ENCODE results near the gene SCARB1.
A peak's percentile ranks its signal among the peaks of the same experiment; 100 is the strongest.
"Not testable (repeated sequence)": the region's sequence is repeated elsewhere in the genome, so short reads cannot be mapped to it uniquely, and the experiment has no call there.

SCARB1 gene, protein sequence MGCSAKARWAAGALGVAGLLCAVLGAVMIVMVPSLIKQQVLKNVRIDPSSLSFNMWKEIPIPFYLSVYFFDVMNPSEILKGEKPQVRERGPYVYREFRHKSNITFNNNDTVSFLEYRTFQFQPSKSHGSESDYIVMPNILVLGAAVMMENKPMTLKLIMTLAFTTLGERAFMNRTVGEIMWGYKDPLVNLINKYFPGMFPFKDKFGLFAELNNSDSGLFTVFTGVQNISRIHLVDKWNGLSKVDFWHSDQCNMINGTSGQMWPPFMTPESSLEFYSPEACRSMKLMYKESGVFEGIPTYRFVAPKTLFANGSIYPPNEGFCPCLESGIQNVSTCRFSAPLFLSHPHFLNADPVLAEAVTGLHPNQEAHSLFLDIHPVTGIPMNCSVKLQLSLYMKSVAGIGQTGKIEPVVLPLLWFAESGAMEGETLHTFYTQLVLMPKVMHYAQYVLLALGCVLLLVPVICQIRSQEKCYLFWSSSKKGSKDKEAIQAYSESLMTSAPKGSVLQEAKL

DNA sequence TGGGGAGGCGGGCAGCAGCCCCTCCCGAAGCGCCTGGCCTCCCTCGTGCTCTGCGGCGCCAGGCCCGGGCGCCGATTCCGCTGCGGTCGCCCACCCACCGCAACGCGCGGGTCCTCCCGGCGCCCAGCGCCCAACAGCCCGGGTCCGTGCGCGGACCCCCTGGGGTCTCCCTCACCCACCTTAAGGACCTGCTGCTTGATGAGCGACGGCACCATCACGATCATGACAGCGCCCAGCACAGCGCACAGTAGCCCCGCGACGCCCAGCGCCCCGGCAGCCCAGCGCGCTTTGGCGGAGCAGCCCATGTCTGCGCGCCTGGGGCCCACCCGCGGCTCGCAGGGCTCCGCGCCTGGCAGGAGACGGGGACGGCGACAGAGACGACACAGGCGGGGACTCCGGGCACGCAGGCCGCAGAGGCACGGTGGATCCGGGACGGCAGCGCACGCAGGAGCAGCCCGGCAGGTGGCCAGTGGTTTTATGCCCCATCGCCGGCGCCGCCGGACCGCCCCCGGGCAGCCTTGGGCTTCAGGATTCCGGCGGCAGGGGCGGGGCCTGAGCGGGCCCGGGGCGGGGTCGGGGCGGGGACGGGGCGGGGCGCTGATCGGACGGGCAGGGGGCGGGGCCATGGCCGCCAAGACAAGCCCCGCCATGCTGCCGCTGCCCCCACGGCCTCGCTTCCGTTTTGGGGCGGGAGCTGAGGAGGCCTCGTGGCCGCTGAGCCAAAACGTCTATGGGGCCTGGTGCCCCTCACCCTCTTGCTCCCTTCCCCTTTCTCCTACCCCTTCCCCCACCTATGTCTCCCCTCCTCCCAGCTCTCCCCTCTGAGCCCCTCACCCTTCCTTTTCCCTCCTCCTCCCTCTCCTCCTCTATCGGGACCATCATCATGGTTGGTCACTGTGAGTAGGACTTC is at the start of gene SCARB1:
SCARB1 (minus strand) TSS at position 449 of the 910 bp plus-strand sequence; CDS start at position 305, 144 bp downstream.
- no peak for DNase-seq (ENCODE audit: low read depth)

DNA sequence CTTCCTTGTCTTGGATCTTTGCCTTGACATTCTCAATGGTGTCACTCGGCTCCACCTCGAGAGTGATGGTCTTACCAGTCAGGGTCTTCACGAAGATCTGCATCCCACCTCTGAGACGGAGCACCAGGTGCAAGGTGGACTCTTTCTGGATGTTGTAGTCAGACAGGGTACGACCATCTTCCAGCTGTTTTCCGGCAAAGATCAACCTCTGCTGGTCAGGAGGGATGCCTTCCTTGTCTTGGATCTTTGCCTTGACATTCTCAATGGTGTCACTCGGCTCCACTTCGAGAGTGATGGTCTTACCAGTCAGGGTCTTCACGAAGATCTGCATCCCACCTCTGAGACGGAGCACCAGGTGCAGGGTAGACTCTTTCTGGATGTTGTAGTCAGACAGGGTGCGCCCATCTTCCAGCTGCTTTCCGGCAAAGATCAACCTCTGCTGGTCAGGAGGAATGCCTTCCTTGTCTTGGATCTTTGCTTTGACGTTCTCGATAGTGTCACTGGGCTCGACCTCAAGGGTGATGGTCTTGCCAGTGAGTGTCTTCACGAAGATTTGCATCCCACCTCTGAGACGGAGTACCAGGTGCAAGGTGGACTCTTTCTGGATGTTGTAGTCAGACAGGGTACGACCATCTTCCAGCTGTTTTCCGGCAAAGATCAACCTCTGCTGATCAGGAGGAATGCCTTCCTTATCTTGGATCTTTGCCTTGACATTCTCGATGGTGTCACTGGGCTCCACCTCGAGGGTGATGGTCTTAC is 49.0 kb upstream of the SCARB1 start:
- not testable (repeated sequence) for DNase-seq (ENCODE audit: low read depth)

DNA sequence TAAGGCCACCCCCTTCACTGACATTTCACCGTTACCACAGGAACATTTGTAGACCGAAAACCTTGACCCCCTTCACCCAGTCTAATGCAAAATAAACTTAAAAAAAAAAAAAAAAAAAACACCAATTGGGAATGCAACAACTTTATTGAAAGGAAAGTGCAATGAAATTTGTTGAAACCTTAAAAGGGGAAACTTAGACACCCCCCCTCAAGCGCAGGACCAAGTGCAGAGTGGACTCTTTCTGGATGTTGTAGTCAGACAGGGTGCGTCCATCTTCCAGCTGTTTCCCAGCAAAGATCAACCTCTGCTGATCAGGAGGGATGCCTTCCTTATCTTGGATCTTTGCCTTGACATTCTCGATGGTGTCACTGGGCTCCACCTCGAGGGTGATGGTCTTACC is 47.9 kb upstream of the SCARB1 start:
- not testable (repeated sequence) for DNase-seq (ENCODE audit: low read depth)

DNA sequence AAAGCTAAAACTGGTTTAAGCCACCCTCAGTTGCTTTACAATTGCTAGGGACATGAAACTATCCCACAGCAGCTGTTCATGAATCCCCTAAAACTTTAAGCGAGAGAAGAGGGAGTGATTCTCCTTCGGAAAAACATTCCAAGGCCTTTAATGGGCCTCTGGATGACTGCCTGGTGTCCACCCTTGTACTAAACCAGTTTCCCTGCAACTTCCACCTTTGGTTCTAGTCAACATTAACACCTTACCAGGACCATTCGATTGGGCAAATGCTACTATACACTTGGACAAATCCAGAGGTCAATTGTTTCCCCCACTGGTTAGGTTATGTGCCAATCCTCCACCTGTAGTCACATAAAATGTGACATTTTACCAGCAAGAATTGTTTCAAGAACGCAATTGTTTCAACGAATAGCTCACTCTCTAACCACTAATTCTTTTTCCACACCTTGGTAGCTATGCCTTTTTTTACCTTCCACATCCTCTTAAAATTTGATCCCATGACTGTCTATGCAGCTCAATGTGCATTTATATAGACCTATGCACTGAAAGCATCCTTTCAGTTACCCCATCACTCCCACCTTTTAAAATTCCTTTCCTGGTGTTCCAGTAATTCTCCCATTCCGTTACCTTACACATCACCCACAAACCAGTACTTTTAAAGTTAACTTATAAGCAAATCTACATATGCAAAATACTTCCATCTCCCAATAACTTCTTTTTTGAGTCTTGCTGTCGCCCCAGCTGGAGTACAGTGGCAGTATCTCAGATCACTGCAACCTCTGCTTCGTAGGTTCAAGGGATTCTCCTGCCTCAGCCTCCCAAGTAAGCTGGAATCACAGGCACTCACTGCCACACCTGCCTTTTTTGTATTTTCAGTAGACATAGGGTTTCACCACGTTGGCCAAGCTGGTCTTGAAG is 47.2 kb upstream of the SCARB1 start:
- DNase-seq (ENCODE audit: low read depth) = no peak

DNA sequence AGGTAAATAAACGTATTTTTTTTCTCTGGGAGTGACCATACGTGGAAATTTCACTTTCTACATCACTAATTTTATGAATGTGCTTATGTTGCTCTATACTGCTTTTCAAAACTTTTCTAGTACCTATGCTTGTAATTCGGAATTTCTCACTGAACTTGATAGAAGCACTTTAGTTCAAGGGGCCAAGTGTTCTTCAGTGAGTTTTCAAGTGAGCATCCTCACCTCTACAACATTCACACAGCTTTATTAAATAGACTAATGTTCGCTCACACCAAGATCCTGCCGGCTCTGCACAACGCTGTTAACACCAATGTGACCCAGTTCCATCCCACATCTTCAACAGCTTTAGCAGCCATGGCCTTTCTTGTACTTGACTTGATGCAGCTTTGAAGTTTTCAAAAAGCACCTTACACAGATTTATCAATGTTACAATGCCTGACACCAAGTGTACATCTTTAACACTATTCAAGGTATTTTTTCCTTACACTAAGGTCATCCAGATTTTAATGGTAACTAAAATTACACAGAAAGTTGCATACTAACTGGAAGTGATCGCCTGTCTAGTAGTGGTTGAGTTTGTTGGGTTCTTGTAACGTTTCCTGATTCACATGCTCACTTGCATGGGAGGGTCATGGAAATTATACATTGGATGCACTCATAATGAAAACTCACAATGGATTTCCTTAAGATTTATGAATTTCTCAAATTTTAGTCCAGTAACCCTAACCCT is 46.3 kb upstream of the SCARB1 start:
- no peak for DNase-seq (ENCODE audit: low read depth)

DNA sequence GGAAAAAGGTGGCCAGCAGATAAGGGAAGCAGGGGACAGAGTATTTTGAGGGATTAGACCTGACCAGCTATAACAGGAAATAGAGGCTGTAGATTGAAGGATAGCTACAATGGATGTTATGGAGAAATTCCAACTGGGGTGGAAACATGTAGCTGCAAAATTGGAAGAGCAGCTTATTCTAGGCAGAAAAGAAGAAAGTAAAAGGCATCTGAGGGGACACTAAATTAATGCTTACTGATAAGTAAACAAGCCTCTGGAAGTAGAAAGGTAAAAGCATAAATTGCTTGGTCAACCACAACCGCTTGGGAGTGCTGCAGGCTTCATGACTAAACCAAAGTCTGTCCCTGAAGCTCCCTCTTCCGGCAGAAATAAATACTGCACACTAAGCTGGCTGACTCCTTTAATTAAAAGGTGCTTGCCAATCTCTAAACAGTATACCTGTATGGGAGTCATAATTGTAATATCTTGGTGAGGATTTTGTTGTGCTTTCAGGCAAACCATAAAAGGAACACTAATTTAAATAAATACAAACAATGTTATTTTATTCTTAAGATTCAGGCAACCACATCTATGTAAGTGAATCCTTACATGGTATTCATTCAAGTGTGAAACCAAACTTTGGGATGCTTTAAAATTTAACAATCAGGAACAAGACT is 43.1 kb upstream of the SCARB1 start:
- DNase-seq (ENCODE audit: low read depth) = no peak

DNA sequence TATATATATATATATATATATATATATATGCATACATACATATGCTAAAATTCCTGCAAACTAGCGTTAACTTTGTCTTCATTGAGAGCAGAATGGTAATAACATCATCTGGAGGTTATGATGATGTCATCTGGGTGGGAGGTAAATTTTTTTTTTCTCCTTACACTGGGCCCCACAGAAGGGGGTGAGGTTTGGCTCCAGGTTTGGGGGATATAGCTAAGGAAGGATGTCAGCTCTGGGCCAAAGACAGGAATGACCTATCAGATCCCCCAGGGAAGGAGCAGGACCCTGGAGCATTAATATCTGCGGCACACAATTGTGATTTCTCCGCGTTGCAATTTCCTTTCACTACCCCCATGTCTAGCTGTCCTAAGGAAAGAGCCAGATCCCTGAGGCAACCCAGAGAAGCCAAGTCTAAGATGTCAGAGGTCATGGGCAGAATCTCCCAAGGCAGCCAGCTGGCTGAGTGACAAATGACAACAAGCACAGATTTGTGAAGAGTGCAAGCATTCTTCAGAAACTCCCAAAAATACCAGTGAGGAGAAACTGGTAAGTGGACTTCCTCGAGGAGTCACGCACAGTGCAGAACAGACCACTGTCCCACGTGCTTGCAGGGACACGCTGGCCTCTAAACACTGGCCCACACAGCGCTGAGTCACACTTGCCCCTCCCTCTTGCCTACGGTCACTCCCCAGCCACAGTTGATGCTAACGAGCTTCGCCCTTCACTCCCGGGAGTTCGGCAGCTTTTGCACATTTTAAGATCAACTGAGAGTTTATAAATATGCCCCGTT is 40.8 kb upstream of the SCARB1 start:
- DNase-seq (ENCODE audit: low read depth) = peak; percentile 97

DNA sequence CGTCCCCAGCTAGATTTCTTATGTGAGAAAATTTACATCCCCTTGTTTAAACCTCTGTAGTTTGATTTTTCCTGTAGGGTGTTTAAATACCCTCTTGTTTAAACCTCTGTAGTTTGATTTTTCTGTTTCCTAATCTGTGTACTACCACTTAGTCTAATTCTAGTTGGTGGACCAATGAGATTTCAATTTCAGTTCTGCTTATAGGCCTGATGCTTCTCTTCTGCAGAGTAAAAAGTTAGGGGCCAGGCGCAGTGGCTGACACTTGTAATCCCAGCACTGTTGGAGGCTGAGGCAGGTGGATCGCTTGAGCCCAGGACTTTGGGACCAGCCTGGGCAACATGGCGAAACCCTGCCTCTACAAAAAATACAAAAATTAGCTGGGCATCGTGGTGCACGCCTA is 39.3 kb upstream of the SCARB1 start:
- DNase-seq (ENCODE audit: low read depth) = no peak

DNA sequence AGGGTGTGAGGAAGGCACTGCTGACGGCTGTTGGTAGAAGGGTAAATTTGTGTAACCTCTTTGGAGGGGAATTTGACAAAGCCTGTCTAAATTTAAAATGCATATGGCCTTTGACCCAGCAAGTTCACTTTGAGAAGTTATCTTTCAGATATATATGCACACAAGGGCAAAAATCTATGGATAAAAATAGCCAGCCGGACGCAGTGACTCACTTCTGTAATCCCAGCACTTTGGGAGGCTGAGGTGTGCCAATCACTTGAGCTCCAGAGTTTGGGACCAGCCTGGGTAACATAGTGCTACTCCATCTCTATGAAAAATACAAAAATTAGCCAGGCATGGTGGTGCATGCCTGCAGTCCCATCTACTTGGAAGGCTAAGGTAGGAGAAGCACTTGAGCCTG is 37.3 kb upstream of the SCARB1 start:
- DNase-seq (ENCODE audit: low read depth) = no peak

DNA sequence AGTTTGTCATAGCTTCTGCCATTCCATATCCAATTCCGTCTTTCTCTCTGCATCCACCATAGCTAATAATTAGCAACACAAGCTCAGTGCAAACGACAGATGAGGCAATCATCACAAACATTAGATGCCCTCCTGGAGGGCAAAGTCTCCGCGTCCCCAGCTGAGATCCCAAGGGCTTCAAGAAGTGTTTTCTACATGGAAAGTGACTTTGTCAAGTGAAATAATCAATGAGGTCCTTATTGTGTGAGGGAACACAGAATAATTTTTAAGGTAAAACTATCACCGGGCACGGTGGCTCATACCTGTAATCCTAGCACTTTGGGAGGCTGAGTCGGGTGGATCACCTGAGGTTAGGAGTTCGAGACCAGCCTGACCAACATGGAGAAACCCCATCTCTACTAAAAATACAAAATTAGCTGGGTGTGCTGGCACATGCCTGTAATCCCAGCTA is 36.7 kb upstream of the SCARB1 start:
- DNase-seq (ENCODE audit: low read depth) = not testable (repeated sequence)

DNA sequence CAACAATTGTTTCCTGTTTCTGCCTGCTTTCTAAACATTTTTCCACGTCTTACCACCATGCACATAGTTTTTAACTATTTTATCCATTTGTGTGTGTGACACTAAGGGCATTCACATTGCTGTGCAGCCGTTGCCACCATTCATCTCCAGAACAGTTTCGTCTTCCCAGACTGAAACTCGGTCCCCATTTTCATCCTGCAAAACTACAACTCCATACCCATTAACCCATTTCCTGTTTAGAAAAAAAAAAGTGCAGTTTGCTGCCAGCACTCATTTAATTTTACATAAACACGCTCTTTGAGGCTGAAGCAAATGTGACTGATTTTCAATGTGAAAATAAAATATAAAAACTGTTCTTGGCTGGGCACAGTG is 35.2 kb upstream of the SCARB1 start:
- no peak for DNase-seq (ENCODE audit: low read depth)

DNA sequence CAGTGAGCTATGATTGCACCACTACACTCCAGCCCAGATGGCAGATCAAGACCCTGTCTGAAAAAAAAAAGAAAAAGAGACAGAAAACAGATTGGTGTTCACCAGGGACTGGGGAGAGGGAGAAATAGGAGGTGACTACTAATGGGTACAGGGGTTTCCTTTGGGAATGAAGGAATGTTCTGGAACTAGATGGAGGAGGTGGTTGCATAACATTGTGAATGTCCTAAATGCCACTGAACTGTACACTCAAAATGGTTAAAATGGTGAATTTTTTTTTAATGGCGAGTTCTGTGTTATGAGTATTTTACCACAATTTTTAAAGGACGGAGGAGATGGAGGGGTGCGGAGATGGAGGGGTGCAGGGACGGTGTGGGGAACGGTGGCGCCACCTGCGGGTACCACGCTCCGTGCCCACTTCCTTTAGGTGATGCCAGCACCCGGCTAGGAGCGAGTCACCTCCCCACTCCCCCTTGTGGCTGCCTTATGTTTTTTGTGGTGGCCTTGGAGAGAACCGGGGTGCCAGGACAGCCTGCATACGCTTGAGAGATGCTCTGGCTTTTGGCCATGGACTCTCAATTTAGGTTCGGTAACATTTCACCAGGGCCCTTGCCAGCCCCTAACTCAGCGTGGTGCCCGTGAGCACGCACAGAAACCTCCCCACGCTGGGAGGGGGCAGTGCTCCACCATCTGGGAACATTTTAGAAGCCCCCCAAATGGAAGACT is 34.7 kb upstream of the SCARB1 start:
- no peak for DNase-seq (ENCODE audit: low read depth)

DNA sequence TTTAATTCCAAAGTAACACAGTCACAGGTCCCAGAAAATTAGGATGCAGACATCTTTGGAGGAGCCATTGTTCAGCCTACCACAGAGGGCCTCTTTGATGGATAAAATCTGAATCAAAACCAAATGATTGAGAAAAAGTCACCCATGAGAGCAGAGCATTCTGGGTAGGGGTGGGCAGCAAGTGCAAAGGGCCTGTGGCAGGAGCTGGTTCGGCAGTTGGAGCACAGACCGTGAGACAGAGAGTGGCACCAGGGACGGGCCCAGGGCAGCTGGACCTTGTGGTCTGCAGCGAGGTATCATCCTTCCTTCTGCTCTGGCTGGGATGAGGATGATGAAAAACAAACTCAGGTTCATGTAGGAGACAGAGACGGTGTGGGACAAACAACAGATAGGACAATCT is 32.8 kb upstream of the SCARB1 start:
- DNase-seq (ENCODE audit: low read depth) = no peak

DNA sequence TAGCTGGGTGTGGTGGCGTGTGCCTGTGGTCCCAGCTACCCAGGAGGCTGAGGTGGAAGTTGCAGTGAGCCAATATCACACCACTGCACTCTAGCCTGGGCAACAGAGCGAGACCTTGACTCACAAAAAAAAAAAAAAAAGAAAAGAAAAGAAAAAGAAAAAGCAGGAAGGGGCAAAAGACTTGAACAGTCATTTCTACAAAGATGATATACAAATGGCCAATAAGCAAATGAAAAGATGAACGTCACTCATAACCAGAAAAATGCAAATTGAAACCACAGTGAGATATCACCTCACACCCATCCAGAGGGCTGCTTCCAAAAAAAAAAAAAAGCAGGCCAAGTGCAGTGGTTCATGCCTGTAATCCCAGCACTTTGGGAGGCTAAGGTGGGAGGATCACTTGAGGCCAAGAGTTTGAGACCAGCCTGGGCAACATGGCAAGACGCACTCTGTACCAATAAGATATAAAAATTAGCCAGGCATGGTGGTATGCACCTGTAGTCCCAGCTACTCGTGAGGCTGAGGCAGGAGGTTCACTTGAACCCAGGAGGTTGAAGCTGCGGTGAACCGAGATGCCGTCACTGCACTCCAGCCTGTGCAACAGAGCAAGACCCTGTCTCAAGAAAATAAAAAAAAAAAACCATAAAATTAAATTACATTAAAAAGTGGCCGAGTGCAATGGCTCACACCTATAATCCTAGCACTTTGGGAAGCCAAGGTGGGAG is 30.3 kb upstream of the SCARB1 start:
- DNase-seq (ENCODE audit: low read depth) = no peak

DNA sequence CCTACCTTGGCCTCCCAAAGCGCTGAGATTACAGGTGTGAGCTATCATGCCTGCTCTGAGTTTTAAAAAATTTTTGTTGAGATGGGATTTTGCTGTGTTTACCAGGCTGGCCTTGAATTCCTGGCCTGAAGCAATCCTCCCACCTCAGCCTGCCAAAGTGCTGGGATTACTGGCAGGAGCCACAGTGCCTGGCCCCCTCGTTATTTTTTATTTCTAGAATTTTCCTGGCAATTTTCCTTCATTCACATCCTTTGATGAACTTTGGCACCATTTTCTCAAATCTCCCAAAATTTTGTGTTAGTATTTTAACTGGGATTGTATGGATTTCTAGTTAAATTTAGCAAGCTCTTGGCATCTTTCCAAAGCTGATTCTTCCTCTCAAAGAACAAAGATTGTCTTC is 24.6 kb upstream of the SCARB1 start:
- no peak for DNase-seq (ENCODE audit: low read depth)

DNA sequence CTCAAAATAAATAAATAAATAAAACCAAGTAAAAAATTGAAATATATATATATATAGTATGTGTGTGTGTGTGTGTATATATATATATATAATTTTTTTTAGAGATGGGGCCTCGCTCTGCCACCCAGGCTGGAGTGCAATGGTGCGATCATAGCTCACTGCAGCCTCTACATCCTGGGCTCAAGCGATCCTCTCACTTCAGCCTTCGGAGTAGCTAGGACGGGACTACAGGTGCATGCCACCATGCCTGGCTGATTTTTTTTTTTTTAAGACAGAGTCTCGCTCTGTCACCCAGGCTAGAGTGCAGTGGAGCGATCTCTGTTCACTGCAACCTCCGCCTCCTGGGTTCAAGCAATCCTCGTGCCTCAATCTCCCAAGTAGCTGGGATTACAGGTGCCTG is 24.1 kb upstream of the SCARB1 start:
- not testable (repeated sequence) for DNase-seq (ENCODE audit: low read depth)

DNA sequence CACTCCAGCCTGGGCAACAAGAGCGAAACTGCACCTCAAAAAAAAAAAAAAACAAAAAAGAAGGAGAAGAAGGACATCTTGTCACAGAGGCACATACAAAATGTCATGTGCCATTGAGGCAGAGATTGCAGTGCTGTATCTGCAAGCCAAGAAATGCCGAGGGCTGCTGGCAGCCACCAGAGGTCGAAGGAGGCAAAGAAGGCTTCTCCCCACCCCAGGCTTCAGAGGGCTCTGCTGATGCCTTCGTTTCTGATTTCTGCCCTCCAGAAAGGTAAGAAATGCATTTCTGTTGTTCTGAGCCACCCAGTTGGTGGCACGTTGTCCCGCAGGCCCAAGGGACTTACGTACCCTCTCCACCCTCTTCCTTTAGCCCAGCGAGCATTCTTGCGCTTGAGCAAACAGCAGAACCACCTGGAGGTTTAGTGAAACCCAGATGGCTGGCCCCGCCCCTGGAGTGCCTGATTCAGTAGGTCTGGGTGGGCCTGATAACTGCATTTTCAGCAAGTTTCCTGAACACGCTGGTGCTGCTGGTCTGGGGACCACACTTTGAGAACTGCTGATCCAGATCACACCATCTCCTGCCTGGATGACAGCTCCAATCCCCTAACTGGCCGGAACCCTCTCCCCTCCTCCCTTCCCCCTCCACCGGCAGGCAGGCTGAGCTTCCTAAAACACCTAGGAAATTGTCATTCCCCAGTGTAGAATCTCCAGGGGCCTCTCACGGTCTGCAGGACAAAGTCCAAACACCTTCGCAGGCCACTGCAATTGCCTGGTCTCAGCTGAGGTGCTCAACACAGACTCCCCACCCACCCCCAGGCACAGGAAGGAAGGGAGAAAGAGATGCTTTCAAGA is 21.1 kb upstream of the SCARB1 start:
- DNase-seq (ENCODE audit: low read depth) = no peak

Data from GM04503 (cell line).